H1 (cell line): ENCODE measurements around the gene DAND5. TPM values are rescaled to one million over a fixed set of nuclear protein-coding genes. Genes with fewer than 3 reads are reported as not detected.

Experiments used
- CTCF ChIA-PET: fragments of 300-600 bp; sonication (Branson Sonifier 250); formaldehyde crosslinking; loops from one replicate; lab custom pipeline; 2021; ENCODE audit not compliant: partially characterized antibody; lab: Charles Lee
- POLR2A ChIA-PET: fragments of 300-600 bp; sonication (Branson Sonifier 250); formaldehyde crosslinking; loops from one replicate; lab custom pipeline; 2021; ENCODE audit warnings: inconsistent platforms; ENCODE audit not compliant: partially characterized antibody; lab: Charles Lee
- DNase-seq, 2 experiments: peaks; one replicate each; pipeline versions ENCODE4 v3.0.0 to v3.0.0-alpha.2; 2010 to 2022; ENCODE audit warnings: low spot score in 2 of 2, low read depth in 1 of 2, mixed read lengths in 1 of 2
- FAIRE-seq: peaks from 2 replicates; lab custom pipeline; 2011; peaks lifted over from hg19 to GRCh38; lab: Jason Lieb, UNC
- H2AFZ ChIP-seq: 2 replicates; pipeline ENCODE4 v1.8.1; 2012; ENCODE audit warnings: low read length, inconsistent platforms
- H2AK5ac ChIP-seq: 2 replicates; pipeline ENCODE4 v1.6.1; 2013; ENCODE audit warnings: low read depth, low read length
- H2BK120ac ChIP-seq: replicated peaks from 2 replicates; pipeline ENCODE3; 2013; ENCODE audit warnings: low read depth, low read length, inconsistent platforms
- H2BK12ac ChIP-seq: 2 replicates; pipeline ENCODE4 v1.6.1; 2013; ENCODE audit warnings: low read depth, low read length
- H2BK15ac ChIP-seq: 2 replicates; pipeline ENCODE4 v1.6.1; 2013; ENCODE audit warnings: low read length
- H2BK20ac ChIP-seq: 2 replicates; pipeline ENCODE4 v1.6.1; 2013; ENCODE audit warnings: low read length
- H2BK5ac ChIP-seq: 2 replicates; pipeline ENCODE4 v1.6.1; 2013; ENCODE audit warnings: low read depth, low read length
- H3K14ac ChIP-seq: 2 replicates; pipeline ENCODE4 v1.6.1; 2013; ENCODE audit warnings: inconsistent platforms; ENCODE audit not compliant: insufficient read length
- H3K18ac ChIP-seq: 2 replicates; pipeline ENCODE4 v1.6.1; 2013; ENCODE audit warnings: low read length; ENCODE audit errors: extremely low read depth
- H3K23ac ChIP-seq: 2 replicates; pipeline ENCODE4 v1.6.1; 2013; ENCODE audit warnings: inconsistent platforms; ENCODE audit not compliant: insufficient read length
- H3K23me2 ChIP-seq: 2 replicates; pipeline ENCODE4 v1.6.1; 2013; ENCODE audit warnings: low read depth, low read length
- H3K27ac ChIP-seq: 2 replicates; pipeline ENCODE4 v1.6.1; 2011; ENCODE audit warnings: low read depth, low read length, inconsistent platforms
- H3K27me3 ChIP-seq, 4 experiments: replicated peaks in 1 of 4; 1 replicate in 1 of 4; 2 replicates in 3 of 4; pipeline versions ENCODE4 v1.6.1 to v1.8.1; 2011 to 2013; ENCODE audit warnings: low read length in 3 of 4, mild to moderate bottlenecking in 3 of 4, inconsistent platforms in 2 of 4, mixed read lengths in 2 of 4, moderate library complexity in 1 of 4; ENCODE audit not compliant: control insufficient read depth in 3 of 4, insufficient read depth in 3 of 4; ENCODE audit errors: extremely low read depth in 1 of 4
- H3K36me3 ChIP-seq, 4 experiments: 2 replicates each; pipeline versions ENCODE4 v1.6.1 to v1.8.1; 2011 to 2013; ENCODE audit warnings: mild to moderate bottlenecking in 4 of 4, low read length in 3 of 4, moderate library complexity in 2 of 4, control low read depth in 1 of 4, inconsistent platforms in 1 of 4; ENCODE audit not compliant: insufficient read depth in 4 of 4, control insufficient read depth in 2 of 4
- H3K4ac ChIP-seq: replicated peaks from 2 replicates; pipeline ENCODE3; 2013; ENCODE audit warnings: low read length, low read depth, mixed read lengths, inconsistent platforms; ENCODE audit not compliant: insufficient read length
- H3K4me1 ChIP-seq, 4 experiments: replicated peaks in 1 of 4; 1 replicate in 1 of 4; 2 replicates in 3 of 4; pipeline versions ENCODE4 v1.6.1 to v1.8.1; 2011 to 2013; ENCODE audit warnings: low read length in 3 of 4, inconsistent platforms in 2 of 4, mixed read lengths in 1 of 4; ENCODE audit not compliant: insufficient read depth in 4 of 4, control insufficient read depth in 3 of 4
- H3K4me2 ChIP-seq, 2 experiments: 2 replicates each; pipeline versions ENCODE4 v1.6.1 to v1.8.1; 2011 to 2013; ENCODE audit warnings: low read depth in 2 of 2, low read length in 2 of 2, control low read depth in 1 of 2, inconsistent platforms in 1 of 2, mild to moderate bottlenecking in 1 of 2; ENCODE audit not compliant: insufficient read depth in 1 of 2
- H3K4me3 ChIP-seq, 4 experiments: fragments of 200-600, 300-600 bp in 1 of 4; sonication (generic), shearing (Covaris generic), sonication (Bioruptor Twin) in 1 of 4; 2 replicates each; pipeline versions ENCODE4 v1.5.1 to v1.8.1; 2011 to 2016; ENCODE audit warnings: low read length in 4 of 4, low read depth in 3 of 4, control low read depth in 2 of 4, inconsistent platforms in 2 of 4, mild to moderate bottlenecking in 2 of 4, mixed read lengths in 1 of 4, moderate library complexity in 1 of 4; ENCODE audit not compliant: insufficient read depth in 2 of 4; ENCODE audit errors: extremely low read depth in 1 of 4
- H3K56ac ChIP-seq: replicated peaks from 2 replicates; pipeline ENCODE3; 2013; ENCODE audit warnings: low read depth, mild to moderate bottlenecking, mixed read lengths, low read length, inconsistent platforms; ENCODE audit not compliant: insufficient read length
- H3K79me1 ChIP-seq: 2 replicates; pipeline ENCODE4 v1.6.1; 2013; ENCODE audit warnings: low read depth, low read length, control low read depth
- H3K79me2 ChIP-seq, 2 experiments: 2 replicates each; pipeline versions ENCODE4 v1.6.1 to v1.8.1; 2012 to 2013; ENCODE audit warnings: low read length in 2 of 2, mild to moderate bottlenecking in 2 of 2, inconsistent platforms in 1 of 2; ENCODE audit not compliant: insufficient read depth in 2 of 2, control insufficient read depth in 1 of 2
- H3K9ac ChIP-seq, 4 experiments: replicated peaks in 1 of 4; 1 replicate in 1 of 4; 2 replicates in 3 of 4; pipeline versions ENCODE4 v1.6.1 to v1.8.1; 2011 to 2013; ENCODE audit warnings: low read depth in 3 of 4, low read length in 3 of 4, control low read depth in 2 of 4, mild to moderate bottlenecking in 2 of 4, moderate library complexity in 2 of 4, inconsistent platforms in 1 of 4; ENCODE audit errors: extremely low read depth in 1 of 4
- H3K9me3 ChIP-seq, 2 experiments: 2 replicates each; pipeline versions ENCODE4 v1.6.1 to v1.8.1; 2012 to 2013; ENCODE audit warnings: mild to moderate bottlenecking in 2 of 2, moderate library complexity in 2 of 2, control low read depth in 1 of 2, inconsistent platforms in 1 of 2, low read depth in 1 of 2, low read length in 1 of 2, mixed read lengths in 1 of 2; ENCODE audit not compliant: insufficient read depth in 2 of 2
- H4K20me1 ChIP-seq, 2 experiments: replicated peaks in 1 of 2; 2 replicates each; pipeline versions ENCODE3 to v1.8.1; 2011 to 2013; ENCODE audit warnings: inconsistent platforms in 2 of 2, low read length in 2 of 2, mild to moderate bottlenecking in 1 of 2; ENCODE audit not compliant: insufficient read depth in 2 of 2, control insufficient read depth in 1 of 2
- H4K5ac ChIP-seq: 2 replicates; pipeline ENCODE4 v1.6.1; 2013; ENCODE audit warnings: low read length, low read depth, mixed read lengths, inconsistent platforms; ENCODE audit not compliant: insufficient read length
- H4K8ac ChIP-seq: 2 replicates; pipeline ENCODE4 v1.8.0; 2013; ENCODE audit warnings: mild to moderate bottlenecking, moderate library complexity, low read length, inconsistent platforms; ENCODE audit not compliant: insufficient read depth; ENCODE audit errors: extremely low read depth
- H4K91ac ChIP-seq: replicated peaks from 2 replicates; pipeline ENCODE3; 2013; ENCODE audit warnings: low read length, mixed read lengths, inconsistent platforms; ENCODE audit not compliant: insufficient read length
- CBX5 ChIP-seq: fragments of 300-800, 300-1000 bp; sonication (generic); IDR thresholded peaks from 2 replicates; pipeline ENCODE4 v1.7.1; 2016; ENCODE audit warnings: antibody characterized with exemption, low read length, low read depth
- CBX8 ChIP-seq: fragments of 300-800, 300-1000 bp; sonication (generic); IDR thresholded peaks from 2 replicates; pipeline ENCODE4 v1.7.1; 2016; ENCODE audit warnings: low read depth, low read length, borderline replicate concordance
- FOSL1 ChIP-seq: IDR thresholded peaks from 2 replicates; pipeline ENCODE4 v1.6.1; 2011; ENCODE audit warnings: mild to moderate bottlenecking, low read depth, low read length, moderate library complexity; ENCODE audit not compliant: insufficient read depth
- JUN ChIP-seq: IDR thresholded peaks from 2 replicates; pipeline ENCODE4 v1.6.1; 2011; ENCODE audit warnings: low read depth, mild to moderate bottlenecking, improper control_type of control experiment, low read length
- KDM5A ChIP-seq: fragments of 200-600 bp; IDR thresholded peaks from 2 replicates; pipeline ENCODE4 v1.7.1; 2012; ENCODE audit warnings: mild to moderate bottlenecking, low read length, inconsistent platforms, mixed read lengths
- MAFK ChIP-seq: IDR thresholded peaks from 2 replicates; pipeline ENCODE4 v1.6.1; 2012; ENCODE audit warnings: low read depth, mild to moderate bottlenecking, improper control_type of control experiment, low read length
- NANOG ChIP-seq: IDR thresholded peaks from 2 replicates; pipeline ENCODE4 v1.6.1; 2011; ENCODE audit warnings: low read length, low read depth, mild to moderate bottlenecking, inconsistent platforms; ENCODE audit not compliant: insufficient read depth, poor library complexity, severe bottlenecking
- RXRA ChIP-seq: IDR thresholded peaks from 2 replicates; pipeline ENCODE4 v1.6.1; 2011; ENCODE audit warnings: low read depth, mild to moderate bottlenecking, low read length, moderate library complexity; ENCODE audit not compliant: insufficient read depth
- SIRT6 ChIP-seq: IDR thresholded peaks from one replicate; pipeline ENCODE4 v1.7.1; 2012; ENCODE audit warnings: low read length, inconsistent platforms
- SIX5 ChIP-seq: IDR thresholded peaks from 2 replicates; pipeline ENCODE4 v1.6.1; 2011; ENCODE audit warnings: mild to moderate bottlenecking, low read depth, low read length
- SP2 ChIP-seq: IDR thresholded peaks from 2 replicates; pipeline ENCODE4 v1.6.1; 2012; ENCODE audit warnings: mild to moderate bottlenecking, low read length, inconsistent platforms
- SUZ12 ChIP-seq: fragments of 200-600 bp; sonication (generic); IDR thresholded peaks from 2 replicates; pipeline ENCODE4 v1.6.1; 2012; ENCODE audit warnings: mild to moderate bottlenecking, inconsistent platforms, low read length, moderate library complexity, mixed read lengths
- WGBS, 2 experiments: shearing (Covaris generic) in 1 of 2; methylation state at CpG; one replicate each; pipeline versions ENCODE4 v1.1.6 to v1.1.7; 2013 to 2015; ENCODE audit warnings: low lambda C conversion rate in 2 of 2, mixed read lengths in 2 of 2, inconsistent platforms in 1 of 2, low coverage in 1 of 2, missing lambda C conversion rate in 1 of 2; ENCODE audit not compliant: insufficient replicate concordance in 2 of 2, insufficient coverage in 1 of 2, insufficient read length in 1 of 2; ENCODE audit errors: extremely low coverage in 1 of 2, missing lambda C conversion rate in 1 of 2; 5-methylcytosine and 5-hydroxymethylcytosine counted together
- polyA plus RNA-seq, 7 experiments: library from polyadenylated mRNA; depleted of rRNA in 3 of 7; stranded (reverse) in 5 of 7; unstranded in 2 of 7; fragments of >200 nt in 5 of 7; fragments of 200-250 nt in 2 of 7; gene quantifications; 1 replicate in 5 of 7; 2 replicates in 1 of 7; 4 replicates in 1 of 7; pipeline versions ENCODE4 v1.2.1 to v1.2.3, GENCODE V29; 2011 to 2013; ENCODE audit warnings: missing spikeins in 2 of 7, mixed read lengths in 2 of 7
- total RNA-seq: library from RNA; stranded (reverse); fragmentation: NEBNext Ultra II Directional; extraction: Animal tissue kit (Norgen Biotek cat#: 25700); gene quantifications from 2 replicates; pipeline ENCODE4 v1.2.1, GENCODE V29; 2021
- TF ChIP-seq, protein P1 (sequence below): IDR thresholded peaks from 2 replicates; pipeline ENCODE4 v1.6.1; 2012; ENCODE audit warnings: inconsistent platforms

The DAND5 gene
- total and polyA plus RNA-seq, 2 of the 8 experiments (the other 6 are each of a cell fraction or from before 2014, with no cell fraction given), result 0.14 to 0.17 TPM

DNA sequence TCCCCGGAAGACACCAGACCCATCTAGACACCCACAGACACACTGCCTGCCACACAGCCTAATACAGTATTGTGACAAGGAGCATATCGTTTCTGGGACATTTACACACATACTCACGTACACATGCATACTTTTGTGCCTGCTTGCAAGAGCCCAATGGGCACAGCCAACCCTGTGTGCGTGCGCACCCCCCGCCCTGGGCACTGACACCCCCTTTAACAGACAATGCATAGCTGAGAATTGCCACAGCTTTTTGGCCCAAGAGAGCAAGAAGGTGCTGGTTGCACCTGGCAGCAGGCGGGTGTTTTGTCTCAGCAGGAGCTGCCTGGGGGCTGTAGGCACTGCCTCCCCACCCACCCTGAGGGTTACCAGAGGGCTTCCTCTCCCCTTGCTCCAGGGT lies 24.2 kb downstream of the DAND5 start:
- Histone ChIP-seq H4K5ac (no peak overlapping the region), H3K79me2 (no peaks in the 10 kb centered on the region), H3K4me3 (no peak overlapping the region), H3K9ac (no peak overlapping the region), H3K4me1 (peaks cover 0 to 14% (median 9%) of the 10 kb centered on the region in 4 experiments; a peak in 5 of 7 replicates), H3K79me1 (peaks cover 3% of the 10 kb centered on the region; the same call in 1 of the 2 replicates), H4K8ac (no peak overlapping the region; the same call in 1 of the 2 replicates), H2AK5ac (peak overlapping the region; percentile 40; the same call in 1 of the 2 replicates), H2BK12ac (peak overlapping the region; percentile 50; the same call in 1 of the 2 replicates), H4K20me1 (peaks cover 10 to 29% of the 10 kb centered on the region in 2 experiments), H3K14ac (no peak overlapping the region), H3K27ac (no peak overlapping the region), H3K36me3 (peaks cover 0 to 8% (median 0%) of the 10 kb centered on the region in 4 experiments; a peak in 1 of 8 replicates), H3K18ac (no peak overlapping the region), H2BK120ac (no peak overlapping the region), H3K23ac (no peak overlapping the region), H3K23me2 (peaks cover 19% of the 10 kb centered on the region), H2BK20ac (no peak overlapping the region), H4K91ac (peak overlapping the region; percentile 40), H3K56ac (no peak overlapping the region), H2BK5ac (no peak overlapping the region), H3K4me2 (no peak overlapping the region), H2AFZ (no peak overlapping the region), H3K9me3 (no peaks in the 10 kb centered on the region), H3K27me3 (peaks cover 52 to 82% (median 76%) of the 10 kb centered on the region in 4 experiments), H2BK15ac (no peak overlapping the region; the same call in 1 of the 2 replicates), H3K4ac (no peak overlapping the region)
- FAIRE-seq, result no peak
- ChIA-PET CTCF (interaction anchor here (1.1 to 3.3 kb wide), 10 partner anchors 11 to 101 kb away, joined by 3 to 18 read pairs (median 5); no protein-coding TSS in a partner anchor), POLR2A (interaction anchor here (1.3 to 1.5 kb wide), 3 partner anchors 13 to 58 kb away, joined by 4 to 6 read pairs (median 5); no protein-coding TSS in a partner anchor)
- 81% methylated on average over 6 of the region's 7 CpGs; no CpG with 5 or more reads in 1 of the 2 experiments for WGBS, 2 experiments
- DNase-seq, result no peak
- TF ChIP-seq CBX8 (no peak), JUN (no peak), NANOG (no peak), RXRA (no peak), KDM5A (no peak), FOSL1 (no peak), SIX5 (no peak), SUZ12 (no peak), SIRT6 (no peak), CBX5 (no peak), MAFK (no peak), SP2 (no peak)
- TF ChIP-seq, protein P1, sequence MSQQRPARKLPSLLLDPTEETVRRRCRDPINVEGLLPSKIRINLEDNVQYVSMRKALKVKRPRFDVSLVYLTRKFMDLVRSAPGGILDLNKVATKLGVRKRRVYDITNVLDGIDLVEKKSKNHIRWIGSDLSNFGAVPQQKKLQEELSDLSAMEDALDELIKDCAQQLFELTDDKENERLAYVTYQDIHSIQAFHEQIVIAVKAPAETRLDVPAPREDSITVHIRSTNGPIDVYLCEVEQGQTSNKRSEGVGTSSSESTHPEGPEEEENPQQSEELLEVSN, result no peak
